Astrocyte of the cerebellum (primary cell): ENCODE data around the gene GNG12.
A peak's percentile ranks its signal among the peaks of the same experiment; 100 is the strongest.
"Not testable (repeated sequence)": the region's sequence is repeated elsewhere in the genome, so short reads cannot be mapped to it uniquely, and the experiment has no call there.

Experiments
- DNase-seq: peaks from one replicate; pipeline ENCODE4 v3.0.0-alpha.2; 2011; ENCODE audit warnings: low read depth
- H3K4me3 ChIP-seq: 2 replicates; pipeline ENCODE4 v1.5.1; 2011; ENCODE audit warnings: mild to moderate bottlenecking, low read depth, low read length, moderate library complexity
- in situ Hi-C: cut with HindIII; loops from 2 replicates; pipeline ENCODE4 v1.10.0; 2017; ENCODE audit warnings: low sequenced_read_pairs
- TF ChIP-seq, protein P1 (sequence below): IDR thresholded peaks from 2 replicates; pipeline ENCODE4 v1.5.1; 2012; ENCODE audit warnings: low read length, low read depth, moderate library complexity, mild to moderate bottlenecking; ENCODE audit errors: missing control alignments

Gene GNG12

DNA sequence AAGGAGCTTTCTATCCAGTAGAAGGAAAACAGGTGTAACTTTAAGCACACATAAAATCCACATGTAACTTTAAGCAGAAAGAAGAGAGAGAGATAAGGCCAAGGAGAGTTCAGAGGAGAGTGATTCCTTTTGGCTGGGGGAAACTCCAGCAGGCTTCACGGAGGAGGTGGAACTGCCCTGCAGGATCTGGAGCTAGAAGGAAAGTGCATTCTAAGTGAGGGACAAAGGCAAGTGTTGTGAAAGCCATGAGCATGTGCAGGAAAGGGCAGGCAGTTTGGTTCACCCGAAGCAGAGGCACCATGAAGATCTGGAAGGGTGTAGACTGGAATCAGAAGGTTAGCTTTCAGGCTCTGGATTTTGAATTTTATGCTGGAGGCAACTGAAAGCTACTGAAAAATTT is 101.9 kb downstream of the GNG12 start:
- H3K4me3 ChIP-seq, result no peak overlapping the region
- TF ChIP-seq, protein P1, sequence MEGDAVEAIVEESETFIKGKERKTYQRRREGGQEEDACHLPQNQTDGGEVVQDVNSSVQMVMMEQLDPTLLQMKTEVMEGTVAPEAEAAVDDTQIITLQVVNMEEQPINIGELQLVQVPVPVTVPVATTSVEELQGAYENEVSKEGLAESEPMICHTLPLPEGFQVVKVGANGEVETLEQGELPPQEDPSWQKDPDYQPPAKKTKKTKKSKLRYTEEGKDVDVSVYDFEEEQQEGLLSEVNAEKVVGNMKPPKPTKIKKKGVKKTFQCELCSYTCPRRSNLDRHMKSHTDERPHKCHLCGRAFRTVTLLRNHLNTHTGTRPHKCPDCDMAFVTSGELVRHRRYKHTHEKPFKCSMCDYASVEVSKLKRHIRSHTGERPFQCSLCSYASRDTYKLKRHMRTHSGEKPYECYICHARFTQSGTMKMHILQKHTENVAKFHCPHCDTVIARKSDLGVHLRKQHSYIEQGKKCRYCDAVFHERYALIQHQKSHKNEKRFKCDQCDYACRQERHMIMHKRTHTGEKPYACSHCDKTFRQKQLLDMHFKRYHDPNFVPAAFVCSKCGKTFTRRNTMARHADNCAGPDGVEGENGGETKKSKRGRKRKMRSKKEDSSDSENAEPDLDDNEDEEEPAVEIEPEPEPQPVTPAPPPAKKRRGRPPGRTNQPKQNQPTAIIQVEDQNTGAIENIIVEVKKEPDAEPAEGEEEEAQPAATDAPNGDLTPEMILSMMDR, result no peak
- DNase-seq, result no peak
- in situ Hi-C loops, result no loop called here

GRCh38 chr1:67730312-67730711 is 103.0 kb downstream of the GNG12 start:
- in situ Hi-C loops, DNase-seq: not testable (repeated sequence)

GRCh38 chr1:67729872-67730271 is 103.4 kb downstream of the GNG12 start:
- H3K4me3 ChIP-seq, result no peak overlapping the region
- in situ Hi-C loops, result no loop called here
- DNase-seq, result no peak
- TF ChIP-seq, protein P1, result no peak

More at GRCh38 chr1:67730312-67730711, 103.0 kb downstream of the GNG12 start:
- not testable (repeated sequence) for H3K4me3 ChIP-seq

- DNase-seq, result no peak
These were observed 107.0 kb downstream of the GNG12 start for GRCh38 chr1:67726224-67726623.

GRCh38 chr1:67724928-67725560 is 108.2 kb downstream of the GNG12 start:
- TF ChIP-seq, protein P1, result no peak
- no peak overlapping the region for H3K4me3 ChIP-seq
- in situ Hi-C loops, result no loop called here
- DNase-seq, result peak; percentile 97

More at GRCh38 chr1:67726224-67726623, 107.0 kb downstream of the GNG12 start:
- in situ Hi-C loops, result no loop called here
- TF ChIP-seq, protein P1, result no peak
- H3K4me3 ChIP-seq, result no peak overlapping the region

DNA sequence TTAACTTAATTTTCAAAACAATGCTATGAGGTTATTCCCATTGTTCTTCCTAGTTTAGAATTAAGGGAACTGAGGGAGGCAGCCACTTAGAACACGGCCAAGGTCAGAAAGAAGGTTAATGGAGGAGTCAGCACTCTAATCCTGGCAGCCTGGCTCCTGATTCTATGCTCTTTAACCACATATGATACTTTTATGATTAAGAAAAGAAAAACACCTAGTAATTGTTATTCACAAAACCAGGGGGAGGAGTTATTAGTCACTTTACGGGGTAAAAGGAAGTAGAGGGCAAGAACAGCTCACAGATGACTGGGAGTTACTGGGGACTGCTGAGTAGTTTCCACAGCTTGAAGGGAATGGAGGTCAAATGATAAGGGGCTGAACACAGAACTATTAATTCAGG is 109.6 kb downstream of the GNG12 start:
- TF ChIP-seq, protein P1, result no peak
- DNase-seq, result no peak
- in situ Hi-C loops, result no loop called here
- H3K4me3 ChIP-seq, result no peak overlapping the region

DNA sequence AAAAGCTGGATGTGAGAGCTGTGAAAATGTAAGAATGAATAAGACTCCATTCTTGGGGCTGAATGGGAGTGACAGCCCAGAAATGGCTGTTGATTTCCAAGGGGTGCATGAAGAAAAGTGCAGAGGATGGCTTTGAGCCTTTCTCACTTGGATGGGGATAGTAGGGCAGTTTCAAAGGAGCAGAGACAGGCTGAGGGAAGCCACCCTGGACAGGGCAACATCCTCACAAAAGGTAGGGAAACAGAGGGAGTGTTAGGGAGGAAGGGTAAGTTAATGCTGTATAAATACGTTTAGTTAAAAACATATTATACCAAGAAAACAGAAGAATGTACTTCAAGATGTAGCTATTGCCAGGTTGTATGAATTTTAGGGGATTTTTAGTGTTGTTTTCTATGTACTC is 110.1 kb downstream of the GNG12 start:
- in situ Hi-C loops, result no loop called here
- no peak overlapping the region for H3K4me3 ChIP-seq
- TF ChIP-seq, protein P1, result no peak
- DNase-seq, result no peak
